Stimulated activated CD4-positive, alpha-beta T cell treated with anti-CD3 and anti-CD28 coated beads, Interleukin-1b, Interleukin-23, amount 100 ng/mL, for 4 hours (primary cell): Measurements from ENCODE around the gene EEF1A2.

Experiments used
- DNase-seq, 2 donors: peaks; one replicate each; pipeline ENCODE4 v3.0.0-alpha.2; 2020; ENCODE audit warnings: low read depth in 2 of 2

EEF1A2 gene

DNA sequence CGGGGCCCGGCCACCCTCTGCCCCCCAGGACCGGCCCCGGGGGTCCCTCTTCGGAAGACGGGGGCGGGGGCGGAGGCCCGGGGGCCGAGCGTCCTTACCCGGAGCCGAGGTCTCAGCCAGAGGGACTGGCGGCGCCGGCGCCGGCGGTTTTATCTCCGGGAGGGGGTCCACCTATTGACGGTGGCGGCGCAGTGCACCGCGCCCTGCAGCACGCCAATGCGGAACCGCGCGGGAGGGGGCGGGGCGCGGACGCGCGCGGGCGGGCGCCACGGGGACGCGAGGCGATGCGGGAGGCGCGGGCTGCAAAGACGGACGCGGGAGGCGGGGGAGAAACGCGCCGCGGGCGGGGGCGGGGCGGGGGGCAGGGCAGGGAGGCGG is at the start of gene EEF1A2:
EEF1A2 (minus strand) TSS at position 124 of the 378 bp plus-strand sequence. CDS start 1,320 bp downstream, outside the sequence.
- DNase-seq: peak in 1 of 2 donors; percentile 37

DNA sequence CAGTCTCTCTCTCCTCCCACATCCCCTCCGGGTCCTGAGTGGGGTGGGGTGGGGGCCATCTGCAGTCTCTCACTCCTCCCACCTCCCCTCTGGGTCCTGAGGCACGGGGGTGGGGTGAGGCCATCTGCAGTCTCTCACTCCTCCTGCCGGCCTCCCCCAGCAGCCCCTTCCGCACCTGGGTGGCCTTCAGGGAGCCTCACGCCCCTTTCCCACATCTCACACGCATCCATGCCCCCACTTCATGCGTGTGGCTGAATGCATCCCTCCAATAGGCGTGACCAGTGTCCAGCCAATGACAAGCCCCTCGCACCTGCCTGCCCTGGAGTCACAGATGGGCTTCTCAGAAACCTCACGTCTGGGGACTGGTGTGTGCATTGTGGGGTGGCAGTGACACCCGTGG is 49.7 kb upstream of the EEF1A2 start:
- DNase-seq: no peak

DNA sequence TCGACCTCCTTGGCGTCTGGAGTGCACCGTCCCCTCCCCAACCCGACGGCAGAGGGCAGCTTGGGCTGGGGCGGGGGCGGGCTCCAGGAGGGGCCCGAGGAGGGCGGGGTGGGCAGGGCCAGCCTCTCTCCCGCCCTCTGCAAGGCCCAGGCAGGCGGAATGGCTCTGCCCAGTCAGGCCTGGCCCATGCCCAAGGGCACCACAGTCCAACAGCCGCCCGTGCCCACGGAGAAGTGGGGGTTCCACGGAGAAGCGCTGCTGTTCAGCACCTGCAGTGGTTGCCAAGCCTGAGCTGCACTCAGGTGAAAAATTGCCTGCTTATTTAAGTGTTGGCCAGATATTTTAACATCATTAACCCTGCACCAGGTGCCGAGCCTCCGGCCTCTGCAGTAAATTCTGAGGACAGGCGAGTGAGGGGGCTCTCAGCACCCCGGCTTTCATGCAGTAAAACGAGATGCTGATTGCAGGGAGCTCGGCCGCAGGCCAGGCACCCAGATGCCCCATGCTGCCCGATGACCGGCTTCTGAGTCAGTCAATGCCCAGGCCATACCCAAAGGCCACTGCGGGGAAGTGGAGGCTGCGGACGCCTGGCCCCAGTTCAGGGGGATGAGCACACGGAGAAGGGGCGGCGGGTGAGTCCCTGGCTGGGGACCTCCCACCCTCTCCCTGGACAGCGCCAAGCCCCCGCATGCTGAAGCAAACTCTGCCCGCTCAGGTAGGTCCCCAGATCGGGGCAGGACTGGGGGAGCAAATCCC is 49.0 kb upstream of the EEF1A2 start, which contains the start of gene SRMS:
SRMS (minus strand) TSS at position 25 of the 756 bp plus-strand sequence. CDS start 286 bp downstream, outside the sequence.
- DNase-seq: no peak

DNA sequence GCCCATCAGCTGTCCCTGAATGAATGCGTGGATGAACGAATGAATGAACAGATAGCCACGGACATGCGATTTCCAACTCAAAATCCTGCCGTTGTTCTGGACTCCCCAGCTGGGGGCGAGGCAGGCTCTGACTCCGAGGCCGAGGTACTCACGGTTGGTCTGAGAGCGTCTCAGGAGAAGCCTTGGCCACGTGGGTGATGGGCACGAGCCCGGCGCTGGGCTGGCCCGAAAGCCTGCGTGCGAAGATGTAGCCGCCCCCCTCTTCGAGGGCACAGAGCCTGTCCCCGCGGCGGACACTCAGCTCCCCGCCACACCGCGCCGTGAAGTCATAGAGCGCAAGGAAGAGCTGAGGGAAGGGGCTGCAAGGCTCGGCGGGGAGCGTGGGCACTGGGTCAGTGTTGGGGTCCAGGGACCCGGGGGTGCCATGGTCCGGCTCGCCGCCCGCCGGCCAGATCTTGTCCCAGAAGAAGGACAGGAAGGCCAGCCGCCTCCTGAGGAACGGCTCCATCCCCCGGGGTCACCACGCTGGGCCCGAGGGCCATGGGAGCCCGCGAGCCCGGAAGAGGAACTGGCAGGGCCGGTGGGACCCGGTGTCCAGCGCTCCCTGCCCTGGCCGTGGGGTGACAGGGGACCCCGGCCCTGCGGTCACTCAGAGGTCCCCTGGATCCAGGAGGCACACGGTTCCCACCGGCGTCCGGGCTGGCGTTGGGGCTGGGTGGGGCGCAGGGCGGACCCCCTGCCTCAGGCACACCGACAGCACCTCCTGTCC is 48.3 kb upstream of the EEF1A2 start:
- DNase-seq: no peak

DNA sequence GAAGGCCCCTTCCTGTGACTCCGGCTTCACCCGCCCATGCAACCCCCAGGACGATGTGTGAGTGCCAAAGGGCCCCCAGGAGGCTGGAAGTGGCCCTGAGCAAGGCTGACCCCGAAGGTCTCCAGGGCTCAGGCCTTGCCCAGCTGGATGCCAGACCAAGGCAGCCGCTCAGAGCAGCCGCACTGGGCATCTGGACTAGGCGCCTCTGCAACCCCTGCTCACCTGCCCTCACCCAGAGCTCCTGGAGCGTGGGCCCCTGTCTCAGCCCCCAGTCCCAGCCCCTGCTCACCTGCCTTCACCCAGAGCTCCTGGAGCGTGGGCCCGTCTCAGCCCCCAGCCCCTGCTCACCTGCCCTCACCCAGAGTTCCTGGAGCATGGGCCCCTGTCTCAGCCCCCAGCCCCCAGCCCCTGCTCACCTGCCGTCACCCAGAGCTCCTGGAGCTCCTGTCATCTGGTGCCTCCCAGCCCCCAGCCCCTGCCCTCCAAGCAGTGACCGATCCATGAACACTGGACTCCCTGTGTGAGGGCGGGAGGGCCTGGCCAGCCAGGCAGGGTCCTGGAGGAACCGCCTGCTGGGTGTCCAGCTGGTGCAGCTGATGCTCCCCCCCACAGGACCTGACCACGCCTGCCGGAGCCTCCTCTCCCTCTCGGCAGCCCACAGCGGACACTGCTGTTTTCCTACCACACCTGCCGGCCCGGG is 47.5 kb upstream of the EEF1A2 start:
- DNase-seq: no peak

DNA sequence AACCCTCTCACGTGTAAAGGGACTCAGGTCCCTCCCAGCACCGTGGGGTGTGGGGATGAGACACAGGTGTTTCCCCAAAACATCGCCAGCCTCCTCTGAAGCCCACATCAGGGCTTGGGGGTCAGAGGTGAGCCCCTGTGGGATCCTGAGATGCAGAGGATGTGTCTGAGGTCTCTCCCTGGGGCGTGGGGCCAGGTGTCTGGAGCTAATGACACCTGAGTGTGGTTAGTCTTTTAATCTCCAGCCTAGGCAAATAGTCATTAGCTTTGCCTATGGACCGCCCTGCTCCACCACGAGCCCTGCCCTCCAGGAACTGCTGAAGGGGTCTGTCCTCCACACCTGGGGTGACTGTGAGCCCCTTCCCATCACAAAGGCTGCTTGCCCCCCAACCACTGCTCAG is 46.9 kb upstream of the EEF1A2 start:
- no peak for DNase-seq

DNA sequence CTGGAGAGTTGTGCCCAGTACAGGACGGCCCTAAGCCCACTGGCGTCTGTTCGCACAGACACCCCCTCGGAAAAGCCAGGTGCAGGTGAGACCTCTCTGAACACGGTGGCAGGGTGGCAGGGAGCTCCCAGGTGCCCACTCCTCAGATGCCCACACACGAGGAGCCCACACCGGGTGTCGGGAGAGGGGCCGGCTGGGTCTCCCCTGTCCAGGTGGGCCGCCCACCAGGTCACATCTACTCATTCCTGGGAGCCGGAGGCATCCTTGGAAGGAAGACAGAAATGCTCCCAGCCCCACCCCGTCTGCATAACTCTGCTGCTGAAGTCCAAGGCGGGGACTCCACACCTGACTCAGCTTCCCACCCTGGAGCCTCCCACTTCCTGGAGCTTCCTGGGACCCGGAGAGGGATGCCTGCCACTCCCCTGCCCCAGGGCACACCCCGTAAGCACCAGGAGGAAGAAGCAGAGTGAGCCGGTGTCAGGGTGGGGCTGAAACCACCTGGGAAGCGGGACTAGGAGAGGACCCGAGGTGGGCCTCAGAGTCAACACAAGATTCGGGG is 46.2 kb upstream of the EEF1A2 start:
- DNase-seq: no peak

DNA sequence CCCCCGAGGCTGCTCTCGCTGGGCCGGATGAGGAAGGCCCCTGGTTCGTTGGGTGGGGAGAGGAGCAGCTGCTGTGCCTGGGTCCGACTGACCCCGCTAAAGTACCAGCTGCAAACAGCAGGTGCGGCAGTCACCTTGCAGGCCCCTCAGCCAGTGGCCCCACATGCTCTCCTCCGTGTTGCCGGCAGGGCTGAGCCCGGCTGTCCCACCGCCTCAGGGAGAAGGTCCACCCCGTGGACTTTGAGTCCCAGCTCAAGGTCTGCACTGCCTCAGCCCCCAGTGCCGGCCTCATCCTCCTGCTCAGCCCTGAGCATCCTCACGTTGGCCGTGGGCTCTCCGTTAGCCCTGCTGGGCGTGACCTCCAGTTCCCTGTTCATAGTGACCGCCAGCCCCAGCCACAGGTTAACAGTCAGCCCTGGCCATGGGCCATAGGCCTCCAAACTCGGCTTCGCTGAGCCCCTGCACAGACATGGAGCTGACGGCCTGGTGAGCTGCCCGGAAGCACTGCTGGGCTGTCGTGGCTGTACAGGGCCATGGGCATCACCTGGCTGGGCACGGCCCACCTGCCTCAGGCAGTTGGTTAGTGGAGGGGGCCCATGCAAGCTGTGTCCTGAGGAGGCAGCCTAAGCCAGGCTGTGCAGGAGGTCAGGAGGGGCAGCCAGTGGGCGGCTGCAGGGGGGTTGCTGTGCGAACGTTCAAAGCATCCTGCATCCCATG is 45.5 kb upstream of the EEF1A2 start:
- DNase-seq: no peak

DNA sequence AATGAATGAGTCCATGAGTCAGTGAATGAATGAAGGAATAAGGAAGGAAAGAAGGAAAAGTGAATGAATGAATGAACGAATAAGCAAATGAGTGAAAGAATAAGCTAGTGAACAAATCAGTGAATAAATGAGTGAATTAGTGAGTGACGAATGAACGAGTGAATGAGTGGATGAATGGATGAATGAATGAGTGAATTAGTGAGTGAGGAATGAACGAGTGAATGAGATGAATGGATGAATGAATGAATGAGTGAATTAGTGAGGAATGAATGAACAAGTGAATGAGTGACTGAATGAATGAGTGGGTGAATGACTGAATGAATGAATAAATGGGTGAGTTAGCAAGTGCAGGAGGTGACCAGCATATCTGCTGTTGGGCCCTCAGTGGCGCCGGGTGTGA is 44.9 kb upstream of the EEF1A2 start:
- no peak for DNase-seq

DNA sequence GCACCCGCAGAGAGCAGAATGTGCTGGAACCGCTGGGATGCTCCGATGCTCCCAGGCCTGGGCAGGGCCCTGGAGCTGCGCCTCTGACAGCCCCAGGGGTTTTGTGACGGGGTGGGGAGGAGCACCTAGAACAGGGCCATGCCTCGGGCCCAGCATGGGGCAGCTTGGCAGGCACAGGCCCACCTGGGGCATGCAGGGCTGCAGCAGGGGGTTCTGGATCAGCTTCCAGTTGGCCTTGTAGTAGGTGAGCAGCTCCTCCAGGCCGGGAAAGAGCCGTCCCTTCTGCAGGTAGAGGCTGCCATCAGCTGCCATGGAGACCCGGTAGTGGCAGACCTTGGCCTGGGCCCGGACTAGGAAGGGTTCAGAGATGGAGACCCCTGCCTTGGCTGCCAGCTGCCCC is 44.2 kb upstream of the EEF1A2 start:
- DNase-seq: no peak

DNA sequence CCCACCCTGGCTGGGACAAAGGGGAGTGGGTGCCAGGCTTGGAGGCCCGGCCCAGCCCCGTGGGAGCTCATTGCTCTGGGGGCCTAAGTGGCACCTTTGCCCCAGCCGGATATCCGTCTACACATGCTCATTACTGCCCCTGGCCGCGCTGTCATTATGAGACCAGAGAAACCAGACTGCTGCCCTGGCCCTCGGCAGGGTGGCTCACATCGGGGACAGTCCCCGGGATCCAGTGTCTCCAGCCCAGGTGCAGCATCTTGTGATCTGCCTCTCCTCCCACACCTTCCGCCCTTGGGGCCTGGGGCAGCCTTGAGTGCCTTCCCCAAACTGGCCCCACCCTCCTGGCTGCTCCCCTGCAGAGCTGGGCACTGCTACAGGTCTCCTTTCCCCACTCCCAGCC is 43.8 kb upstream of the EEF1A2 start:
- no peak for DNase-seq

DNA sequence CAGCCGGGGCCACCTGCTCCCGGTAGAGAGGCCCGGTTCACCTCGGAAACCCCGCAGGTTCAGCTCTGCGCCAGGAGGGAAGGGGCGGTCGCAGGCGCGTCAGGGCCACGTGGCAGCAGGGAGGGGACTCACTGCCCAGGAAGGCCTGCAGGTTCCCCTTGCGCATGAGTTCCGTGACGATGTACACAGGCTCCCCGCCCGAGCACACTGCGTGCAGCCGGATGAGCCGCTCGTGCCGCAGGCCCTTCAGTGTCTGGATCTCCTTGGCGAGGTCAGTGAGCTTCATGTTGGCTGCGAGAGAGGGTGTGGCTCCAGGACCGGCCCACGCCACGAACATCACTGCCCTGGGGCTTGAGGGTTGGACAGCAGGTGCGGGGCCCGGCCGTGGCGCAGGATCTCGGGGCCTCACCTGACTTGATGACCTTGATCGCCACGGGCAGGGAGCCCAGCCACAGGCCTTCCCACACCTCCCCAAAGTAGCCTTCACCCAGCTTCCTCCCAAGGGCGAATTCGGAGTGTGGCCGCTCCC is 43.2 kb upstream of the EEF1A2 start:
- no peak for DNase-seq

DNA sequence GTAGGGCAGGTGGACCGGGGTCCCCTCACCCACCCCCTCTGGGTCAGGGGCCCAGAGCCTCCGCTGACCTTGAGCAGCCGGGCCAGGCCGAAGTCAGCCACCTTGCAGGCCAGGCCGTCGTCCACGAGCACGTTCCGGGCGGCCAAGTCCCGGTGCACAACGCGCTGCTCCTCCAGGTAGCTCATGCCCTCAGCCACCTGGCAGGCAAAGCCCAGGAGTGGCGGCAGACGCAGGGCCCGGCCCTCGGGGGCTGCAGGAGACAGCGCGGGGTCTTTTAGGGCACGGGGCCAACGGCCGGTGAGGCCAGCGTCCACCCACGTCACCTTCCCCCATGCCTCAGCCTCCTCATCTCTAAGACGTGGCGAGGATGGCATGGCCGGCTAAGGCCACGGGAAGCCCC is 42.5 kb upstream of the EEF1A2 start:
- no peak for DNase-seq

DNA sequence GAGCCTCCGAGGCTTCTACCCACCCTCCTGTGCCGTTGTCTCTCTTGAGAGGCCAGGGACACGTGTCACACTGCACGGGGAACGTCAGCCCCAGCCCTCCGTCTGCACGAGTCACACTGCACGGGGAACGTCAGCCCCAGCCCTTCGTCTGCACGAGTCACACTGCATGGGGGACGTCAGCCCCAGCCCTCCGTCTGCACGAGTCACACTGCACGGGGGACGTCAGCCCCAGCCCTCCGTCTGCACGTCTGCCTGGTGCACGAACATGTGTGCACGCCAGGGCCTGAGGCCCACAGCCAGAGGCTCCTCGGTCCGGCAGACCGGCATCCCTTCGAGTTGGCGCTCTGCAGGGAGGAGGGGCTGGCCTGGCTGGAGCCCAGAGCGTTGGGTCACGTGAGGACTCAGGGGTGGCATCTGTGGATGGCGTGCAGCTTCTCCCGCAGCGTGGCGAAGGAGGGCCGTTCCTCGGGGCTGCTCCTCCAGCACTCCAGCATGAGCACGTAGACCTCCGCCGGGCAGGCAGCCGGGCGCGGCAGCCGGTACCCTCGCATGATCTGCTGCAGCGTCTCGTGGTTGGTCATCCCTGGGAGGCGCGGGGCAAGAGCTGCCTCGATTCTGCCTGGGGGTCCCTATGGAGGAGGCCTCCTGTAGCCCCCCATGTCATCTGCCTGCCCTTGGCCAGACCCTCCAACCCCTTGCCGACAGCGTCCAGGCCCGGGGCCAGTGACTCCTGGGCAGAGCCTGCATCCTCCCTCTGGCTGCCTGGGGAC is 41.7 kb upstream of the EEF1A2 start:
- no peak for DNase-seq

DNA sequence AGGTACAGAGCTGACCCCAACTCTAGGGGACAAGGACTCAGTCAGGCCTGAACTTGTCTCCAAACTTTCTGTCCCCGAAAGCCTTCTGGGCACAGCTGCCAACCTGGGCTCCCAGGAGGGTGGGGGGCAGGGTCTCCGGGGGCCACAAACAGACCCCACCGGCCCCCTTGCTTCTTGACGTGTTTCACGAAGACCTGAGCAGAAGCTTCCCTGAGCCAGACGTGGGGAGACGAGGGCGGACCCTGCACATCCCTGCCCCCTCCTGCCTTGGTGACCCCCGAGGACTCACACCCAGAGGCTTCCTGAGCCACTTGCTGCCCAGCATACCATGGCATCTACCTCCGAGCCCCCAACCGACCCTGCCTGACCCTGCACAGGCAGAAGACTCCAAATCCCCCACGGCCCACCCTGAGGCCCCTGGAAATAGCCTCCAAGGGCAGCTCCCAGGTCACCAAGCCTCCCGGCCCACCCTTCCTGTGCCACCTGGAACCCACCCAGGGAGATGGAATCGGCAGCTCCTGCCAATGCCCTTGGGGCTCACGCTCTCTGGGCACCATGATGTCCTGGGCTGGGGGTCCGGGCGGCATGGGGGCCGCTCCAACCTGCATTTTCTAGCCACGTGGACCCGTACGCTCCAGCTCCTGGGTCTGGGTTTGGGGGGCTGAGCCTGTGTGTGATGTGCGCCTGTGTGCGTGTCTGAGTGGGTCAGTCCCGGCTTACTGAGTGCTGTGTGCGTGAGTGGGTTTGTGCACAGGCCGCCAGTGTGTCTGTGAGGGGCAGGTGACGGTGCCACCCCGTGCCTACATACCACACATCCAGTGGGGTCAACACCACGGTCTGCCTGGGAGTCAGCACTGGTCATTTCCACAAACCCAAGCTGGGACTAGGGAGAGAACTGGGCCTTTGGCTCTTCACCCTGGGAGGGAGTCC is 40.8 kb upstream of the EEF1A2 start:
- no peak for DNase-seq

DNA sequence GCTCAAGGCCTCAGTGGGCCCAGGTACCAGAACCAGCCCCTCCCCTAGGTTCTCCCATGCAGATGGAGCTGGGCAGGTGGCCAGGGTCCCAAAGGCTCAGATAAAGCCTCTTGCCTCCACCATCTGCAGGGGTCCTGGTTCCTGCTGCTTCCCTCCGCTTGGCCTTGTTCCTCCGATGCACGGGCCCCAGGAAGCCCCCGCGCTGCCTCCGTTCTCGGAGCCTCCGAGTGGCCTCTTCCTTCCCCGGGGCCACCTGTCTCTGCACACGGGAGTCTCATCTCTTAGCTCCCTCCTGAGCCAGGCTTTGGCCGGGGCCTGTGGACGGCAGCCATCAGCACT is 40.2 kb upstream of the EEF1A2 start:
- no peak for DNase-seq

DNA sequence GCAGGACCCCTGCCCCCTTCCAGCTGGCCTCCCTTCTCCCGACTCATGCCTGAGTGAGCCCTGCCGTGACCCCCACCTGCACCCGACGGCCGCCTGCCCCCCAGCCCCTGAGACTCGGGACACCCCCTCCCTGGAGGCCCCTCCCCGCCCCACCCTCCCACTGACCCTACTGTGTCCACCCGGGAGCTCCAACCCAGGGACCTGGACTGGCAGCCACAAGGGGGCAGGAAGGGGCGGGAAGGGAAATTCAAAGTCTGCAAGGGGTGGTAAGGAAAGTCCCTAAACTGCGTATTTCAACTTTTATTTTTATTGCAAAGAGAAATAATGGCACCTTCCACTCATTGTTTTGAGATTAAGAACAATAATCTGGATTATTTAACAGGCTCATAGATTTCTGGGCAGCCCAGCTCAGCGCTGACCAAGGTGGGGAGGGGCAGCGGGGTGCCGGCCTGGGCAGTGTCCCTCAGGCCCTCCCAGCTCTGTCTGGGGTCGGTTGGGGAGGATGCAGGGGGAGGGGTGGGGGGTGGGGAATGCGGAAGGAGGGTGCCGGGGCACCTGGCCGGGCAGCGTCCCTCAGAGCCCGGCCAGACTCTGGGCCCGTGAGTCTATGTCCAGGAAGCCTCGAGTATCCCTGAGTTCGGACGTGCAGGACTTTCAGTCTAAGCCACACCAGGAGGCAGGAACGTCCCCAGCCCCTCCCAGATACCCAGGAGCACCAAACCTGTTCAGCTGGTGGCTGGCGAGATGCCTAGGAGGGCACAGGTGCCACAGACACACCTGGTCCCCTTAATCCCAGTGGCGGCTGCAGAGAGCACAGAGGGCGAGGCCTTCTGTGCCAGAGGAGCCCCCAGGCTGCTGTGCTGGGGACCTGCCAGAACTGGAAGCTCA is 39.6 kb upstream of the EEF1A2 start:
- DNase-seq: no peak

DNA sequence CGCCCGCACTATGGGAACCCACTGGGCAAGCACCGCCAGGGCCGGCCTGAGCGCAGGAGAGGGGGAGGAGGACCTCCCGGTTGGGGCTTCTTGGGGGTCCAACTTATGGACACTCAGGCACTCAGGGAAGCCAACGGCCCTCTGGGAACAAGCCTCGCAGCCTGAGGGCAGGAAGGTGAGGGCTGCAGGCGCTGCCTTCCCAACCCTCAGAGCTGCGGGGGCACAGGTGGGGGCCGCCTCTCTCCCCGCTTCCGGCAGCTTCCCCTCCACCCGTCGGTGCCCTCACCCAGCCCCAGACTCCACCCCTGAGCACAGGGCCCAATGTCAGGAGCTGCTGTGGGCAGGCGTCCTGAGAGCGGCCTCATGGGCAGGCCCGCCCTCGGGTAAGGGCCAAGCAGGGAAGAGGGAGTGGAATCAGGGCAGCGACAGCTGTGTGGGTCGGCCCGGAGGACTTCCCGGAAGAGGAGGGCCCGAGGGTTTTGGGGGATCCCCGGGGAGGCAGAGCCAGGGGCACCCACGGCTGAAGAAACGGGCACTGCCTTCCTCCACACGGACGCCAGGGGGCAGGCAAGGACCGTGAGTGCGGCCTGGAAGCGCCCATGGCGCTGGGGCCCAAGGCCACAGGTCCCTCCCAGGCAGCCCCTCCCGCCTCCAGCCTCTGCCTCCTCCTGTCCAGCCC is 38.8 kb upstream of the EEF1A2 start:
- peak; percentile 85 to 92 for DNase-seq
